DOHH2 (cell line): ENCODE data around the gene SCUBE1.

ENCODE experiments used
- CTCF ChIP-seq: fragments of 200-600 bp; sonication (generic); IDR thresholded peaks from one replicate; pipeline ENCODE4 v1.5.1; 2014; ENCODE audit warnings: antibody characterized with exemption, mild to moderate bottlenecking, low read depth, low read length; ENCODE audit not compliant: poor library complexity, severe bottlenecking
- EZH2phosphoT487 ChIP-seq: fragments of 200-600 bp; sonication (generic); IDR thresholded peaks from 2 replicates; pipeline ENCODE4 v1.6.1; 2017; ENCODE audit warnings: borderline replicate concordance, mild to moderate bottlenecking, antibody characterized with exemption, low read length, moderate library complexity, mixed read lengths

- no peak for TF ChIP-seq CTCF
- no peak for TF ChIP-seq EZH2phosphoT487
Observed at GRCh38 chr22:43301866-43302265, 41.3 kb downstream of the SCUBE1 start.
